Stimulated activated CD4-positive, alpha-beta T cell treated with anti-CD3 and anti-CD28 coated beads, Interleukin-1b, Interleukin-23, amount 100 ng/mL, for 24 hours (primary cell): ENCODE data around the gene DOCK11.
"Not testable (repeated sequence)": the region's sequence is repeated elsewhere in the genome, so short reads cannot be mapped to it uniquely, and the experiment has no call there.

Source experiments
- DNase-seq, 4 experiments: peaks; one replicate each; pipeline ENCODE4 v3.0.0-alpha.2; 2020; ENCODE audit warnings: low read depth in 4 of 4, low spot score in 1 of 4

The DOCK11 gene

DNA sequence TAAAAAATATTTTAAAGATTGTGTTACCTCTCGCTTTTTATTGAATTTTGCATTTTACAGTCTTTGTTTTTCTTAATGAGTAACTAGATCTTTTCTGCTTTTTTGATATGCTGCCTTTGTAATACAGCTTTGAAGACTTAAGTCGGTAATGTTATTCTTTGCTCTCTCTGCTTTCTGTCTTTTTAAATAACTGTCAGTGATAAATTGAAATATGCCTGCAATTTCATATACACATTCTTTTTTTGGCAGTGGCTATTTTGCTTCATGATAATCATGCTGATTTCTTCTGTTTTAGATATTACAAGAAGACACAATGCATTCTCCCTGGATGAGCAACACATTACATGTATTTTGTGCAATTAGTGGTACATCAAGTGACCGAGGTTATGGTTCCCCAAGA lies 189.8 kb downstream of the DOCK11 start:
- DNase-seq, result no peak

- no peak for DNase-seq
These were observed 193.3 kb downstream of the DOCK11 start for GRCh38 chrX:118688935-118689334.

DNA sequence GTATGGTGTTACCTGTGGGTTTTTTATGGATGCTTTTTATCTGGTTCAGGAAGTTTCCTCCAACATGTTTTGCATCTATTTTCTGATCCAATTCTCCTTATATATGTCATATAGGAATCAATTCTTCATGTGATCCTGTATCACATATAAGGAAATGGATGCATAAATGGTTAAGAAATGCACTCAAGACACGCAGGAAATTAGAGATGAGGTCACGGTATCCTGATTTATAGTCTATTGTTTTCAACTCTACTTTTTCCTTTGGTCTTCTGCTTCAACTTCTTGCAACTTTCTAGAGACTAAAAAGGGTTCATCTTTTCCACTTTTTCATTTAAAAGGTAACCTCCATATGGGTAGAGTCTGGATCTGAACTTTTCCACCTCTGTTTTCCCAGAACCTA lies 198.2 kb downstream of the DOCK11 start:
- no peak for DNase-seq

GRCh38 chrX:118694638-118695037 lies 199.0 kb downstream of the DOCK11 start:
- DNase-seq, result no peak

GRCh38 chrX:118698516-118699170 lies 203.0 kb downstream of the DOCK11 start:
- no peak for DNase-seq

- no peak for DNase-seq
These were observed 207.1 kb downstream of the DOCK11 start for GRCh38 chrX:118702741-118703140.

DNA sequence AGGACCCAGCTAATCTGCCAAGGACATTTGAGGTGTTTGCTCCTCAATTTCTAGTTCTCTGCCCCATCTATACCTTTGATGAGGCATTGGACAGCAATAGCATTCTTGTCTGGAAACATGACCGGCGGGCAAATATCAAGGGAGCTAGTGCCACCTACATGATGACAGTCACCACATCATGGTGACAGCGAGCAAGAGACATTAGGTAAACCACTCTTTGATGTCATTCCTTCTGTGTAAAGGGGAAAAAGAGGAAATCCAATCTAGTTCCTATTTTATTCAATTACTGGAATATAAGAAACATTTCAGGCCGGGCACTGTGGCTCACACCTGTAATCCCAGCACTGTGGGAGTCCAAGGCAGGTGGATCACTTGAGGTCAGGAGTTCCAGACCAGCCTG lies 211.1 kb downstream of the DOCK11 start:
- no peak for DNase-seq

DNA sequence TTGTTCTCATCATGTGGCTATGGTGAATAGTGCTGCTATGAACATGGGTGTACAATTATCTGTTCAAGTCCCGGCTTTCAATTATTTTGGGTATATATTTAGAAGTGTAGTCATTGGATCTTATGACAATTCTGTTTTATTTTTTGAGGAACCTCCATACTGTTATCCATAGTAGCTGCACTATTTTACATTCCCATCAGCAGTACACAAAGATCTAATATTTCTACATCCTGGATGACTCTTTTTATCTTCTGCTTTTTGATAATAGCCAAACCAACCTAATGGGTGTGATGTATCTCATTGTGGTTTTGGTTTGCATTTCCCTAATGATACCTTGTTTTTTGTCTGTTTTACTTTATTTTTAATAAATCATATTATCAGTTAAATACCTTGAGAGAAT lies 218.9 kb downstream of the DOCK11 start:
- no peak for DNase-seq

DNA sequence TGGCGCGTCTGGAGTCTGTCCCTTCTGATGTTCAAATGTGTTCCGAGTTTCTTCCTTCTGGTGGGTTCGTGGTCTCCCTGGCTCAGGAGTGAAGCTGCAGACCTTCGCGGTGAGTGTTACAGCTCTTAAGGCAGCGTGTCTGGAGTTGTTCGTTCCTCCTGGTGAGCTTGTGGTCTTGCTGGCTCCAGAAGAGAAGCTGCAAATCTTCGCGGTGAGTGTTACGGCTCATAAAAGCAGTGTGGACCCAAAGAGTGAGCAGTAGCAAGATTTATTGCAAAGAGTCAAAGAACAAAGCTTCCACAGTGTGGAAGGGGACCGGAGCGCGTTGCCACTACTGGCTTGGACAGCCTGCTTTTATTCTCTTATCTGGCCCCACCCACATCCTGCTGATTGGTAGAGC lies 220.3 kb downstream of the DOCK11 start:
- not testable (repeated sequence) for DNase-seq

DNA sequence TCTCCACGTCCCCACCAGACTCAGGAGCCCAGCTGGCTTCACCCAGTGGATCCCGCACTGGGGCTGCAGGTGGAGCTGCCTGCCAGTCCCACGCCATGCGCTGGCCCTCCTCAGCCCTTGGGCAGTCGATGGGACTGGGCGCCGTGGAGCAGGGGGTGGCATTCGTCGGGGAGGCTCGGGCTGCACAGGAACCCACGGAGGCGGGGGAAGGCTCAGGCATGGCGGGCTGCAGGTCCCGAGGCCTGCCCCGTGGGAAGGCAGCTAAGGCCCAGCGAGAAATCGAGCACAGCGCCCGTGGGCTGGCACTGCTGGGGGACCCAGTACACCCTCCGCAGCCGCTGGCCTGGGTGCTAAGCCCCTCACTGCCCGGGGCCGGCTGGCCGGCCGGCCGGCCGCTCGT lies 221.2 kb downstream of the DOCK11 start:
- not testable (repeated sequence) for DNase-seq

DNA sequence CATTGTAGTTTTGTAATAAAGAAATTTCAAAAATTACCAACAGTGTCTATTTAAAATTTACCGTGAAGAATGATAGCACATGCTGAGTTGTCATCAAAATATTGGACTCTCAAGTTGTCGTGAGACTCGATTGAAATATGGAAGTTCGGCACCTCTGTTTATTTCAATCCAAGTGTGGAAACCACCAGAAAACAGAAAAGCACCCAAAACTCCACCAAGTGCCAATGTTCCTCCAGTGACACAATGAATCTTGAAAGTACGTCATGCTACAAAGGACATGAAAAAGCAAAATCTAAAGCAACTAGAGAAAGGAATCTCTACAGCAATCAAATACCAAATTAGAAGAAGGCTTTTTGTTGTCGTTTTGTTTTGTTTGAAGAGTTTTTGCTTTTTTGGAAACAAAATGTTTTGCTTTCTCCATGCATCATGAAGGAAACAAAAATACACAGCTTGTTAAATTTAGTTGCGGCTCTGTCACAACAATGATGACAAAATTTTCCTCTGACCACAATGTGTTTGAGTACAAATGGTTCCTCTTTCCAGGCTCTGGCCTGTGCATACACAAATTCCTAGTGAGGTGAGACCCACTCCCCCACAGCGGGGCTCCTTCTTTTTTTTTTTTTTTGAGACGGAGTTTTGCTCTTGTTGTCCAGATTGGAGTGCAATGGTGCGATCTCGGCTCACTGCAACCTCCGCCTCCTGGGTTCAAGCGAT lies 222.2 kb downstream of the DOCK11 start:
- no peak for DNase-seq

- no peak for DNase-seq
These were observed 223.1 kb downstream of the DOCK11 start for GRCh38 chrX:118718737-118719136.

GRCh38 chrX:118720058-118720707 lies 224.6 kb downstream of the DOCK11 start:
- no peak for DNase-seq

- DNase-seq, result no peak
These were observed 227.8 kb downstream of the DOCK11 start for GRCh38 chrX:118723376-118723775.

DNA sequence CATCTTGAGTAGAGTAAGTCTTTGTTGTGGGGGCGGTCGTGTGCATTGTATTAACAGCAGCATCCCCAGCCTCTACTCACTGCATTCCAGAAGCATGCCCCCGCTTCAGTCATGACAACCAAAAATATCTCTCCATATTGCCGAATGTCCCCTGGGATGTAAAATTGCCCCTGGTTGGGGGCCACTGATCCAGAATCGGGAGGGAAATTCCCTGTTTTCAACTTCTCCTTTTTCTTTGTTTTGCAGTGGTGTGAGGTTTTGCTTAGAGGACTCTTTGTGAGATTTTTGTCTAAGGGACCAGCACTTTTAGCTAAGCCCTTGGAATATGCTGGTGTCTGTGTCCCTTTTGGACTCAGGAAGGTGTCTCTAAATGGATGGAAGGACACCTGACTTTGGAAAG lies 228.8 kb downstream of the DOCK11 start:
- DNase-seq, result no peak

DNA sequence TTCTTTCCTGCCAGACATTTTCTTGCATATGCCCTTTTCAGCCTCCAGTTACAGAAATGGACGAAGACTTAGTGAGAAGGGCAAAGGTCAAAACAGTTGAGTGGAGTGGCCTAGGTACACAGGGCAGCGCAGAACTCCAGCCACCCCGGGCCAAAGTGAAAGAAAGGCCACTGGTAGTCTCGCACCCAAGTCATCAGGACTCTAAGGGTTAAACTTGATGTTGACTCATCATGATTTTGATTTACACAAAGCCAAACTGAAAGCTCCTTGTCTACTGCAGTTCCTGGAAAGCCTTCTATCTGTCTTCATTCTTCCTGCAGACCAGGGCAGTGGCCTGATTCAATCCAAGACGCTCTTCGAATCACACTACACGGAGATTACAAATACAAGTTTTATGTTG lies 229.2 kb downstream of the DOCK11 start:
- no peak for DNase-seq

GRCh38 chrX:118726396-118726795 lies 230.8 kb downstream of the DOCK11 start:
- DNase-seq, result no peak

DNA sequence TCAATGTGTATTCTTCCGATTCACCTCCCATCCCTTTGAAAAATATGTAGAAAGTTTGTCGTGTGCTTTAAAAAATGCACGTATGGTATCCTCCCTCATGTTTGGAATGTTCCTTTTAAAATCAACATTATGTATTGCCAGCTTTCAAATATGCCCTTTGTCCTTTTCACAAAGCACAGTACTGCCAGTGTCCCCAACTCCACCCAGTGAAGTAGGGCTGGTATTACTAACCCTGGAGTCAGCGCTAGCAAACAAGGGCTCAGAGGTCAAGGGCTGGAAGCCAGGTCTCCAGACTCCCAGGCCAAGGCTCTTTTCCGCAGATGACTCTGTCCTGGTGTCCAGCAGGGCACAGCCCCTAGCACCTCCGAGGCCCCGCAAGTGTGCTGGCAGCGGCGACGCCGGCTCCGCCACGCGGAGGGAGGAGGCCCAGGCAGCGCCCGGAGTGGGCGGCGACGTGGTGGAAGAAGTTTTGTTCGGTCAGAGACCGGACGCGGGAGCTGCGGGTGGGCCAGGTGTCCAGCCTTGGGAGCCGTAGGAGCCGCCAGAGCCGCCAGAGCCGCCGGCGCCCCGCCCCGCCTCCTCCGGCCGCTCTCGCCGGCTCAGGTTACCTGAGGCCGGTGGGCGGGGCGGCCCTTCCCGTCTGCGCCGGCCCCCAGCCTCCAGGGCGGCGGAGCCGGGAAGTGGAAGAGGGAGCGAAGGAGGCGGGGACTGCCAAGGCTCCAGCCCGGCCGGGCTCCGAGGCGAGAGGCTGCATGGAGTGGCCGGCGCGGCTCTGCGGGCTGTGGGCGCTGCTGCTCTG lies 231.5 kb downstream of the DOCK11 start, which contains the start of gene IL13RA1:
Gene IL13RA1, plus strand, starts transcription at position 720 of the 799 bp plus-strand sequence. Its CDS starts 33 bp downstream, at position 753.
- DNase-seq, result peak in 1 of 4 experiments; percentile 26

GRCh38 chrX:118727686-118728339 lies 232.2 kb downstream of the DOCK11 start:
- no peak for DNase-seq

GRCh38 chrX:118729042-118729652 lies 233.5 kb downstream of the DOCK11 start:
- no peak for DNase-seq
